HG03139 (cell line): ENCODE measurements around the gene NR3C2.

ENCODE experiments used
- ATAC-seq: cut with Tn5 transposase; IDR thresholded peaks from one replicate; pipeline ENCODE4 v1.9.1; 2021; ENCODE audit not compliant: unreplicated experiment

Gene NR3C2

GRCh38 chr4:148373093-148373492 is 69.1 kb downstream of the NR3C2 start:
- no peak for ATAC-seq

GRCh38 chr4:148369919-148370318 is 72.3 kb downstream of the NR3C2 start:
- no peak for ATAC-seq

- ATAC-seq = no peak
Measured at GRCh38 chr4:148367756-148368155, 74.5 kb downstream of the NR3C2 start.

GRCh38 chr4:148366251-148366650 is 76.0 kb downstream of the NR3C2 start:
- ATAC-seq = no peak

GRCh38 chr4:148364525-148364924 is 77.7 kb downstream of the NR3C2 start:
- ATAC-seq = no peak

GRCh38 chr4:148359769-148360168 is 82.4 kb downstream of the NR3C2 start:
- no peak for ATAC-seq

GRCh38 chr4:148355442-148356123 is 86.6 kb downstream of the NR3C2 start:
- ATAC-seq = no peak

GRCh38 chr4:148354186-148354585 is 88.0 kb downstream of the NR3C2 start:
- ATAC-seq = no peak

- no peak for ATAC-seq
Measured at GRCh38 chr4:148353571-148353970, 88.6 kb downstream of the NR3C2 start.

GRCh38 chr4:148349153-148349552 is 93.1 kb downstream of the NR3C2 start:
- no peak for ATAC-seq

GRCh38 chr4:148346657-148347056 is 95.6 kb downstream of the NR3C2 start:
- no peak for ATAC-seq

GRCh38 chr4:148345509-148345908 is 96.7 kb downstream of the NR3C2 start:
- no peak for ATAC-seq

- no peak for ATAC-seq
Measured at GRCh38 chr4:148344941-148345340, 97.3 kb downstream of the NR3C2 start.

GRCh38 chr4:148344352-148344751 is 97.9 kb downstream of the NR3C2 start:
- no peak for ATAC-seq

- ATAC-seq = no peak
Measured at GRCh38 chr4:148341980-148342800, 100.0 kb downstream of the NR3C2 start.

GRCh38 chr4:148335133-148335532 is 107.1 kb downstream of the NR3C2 start:
- ATAC-seq = no peak

- ATAC-seq = no peak
Measured at GRCh38 chr4:148333265-148333664, 108.9 kb downstream of the NR3C2 start.

- no peak for ATAC-seq
Measured at GRCh38 chr4:148332486-148332885, 109.7 kb downstream of the NR3C2 start.

- no peak for ATAC-seq
Measured at GRCh38 chr4:148330724-148331123, 111.5 kb downstream of the NR3C2 start.

- ATAC-seq = no peak
Measured at GRCh38 chr4:148330161-148330560, 112.1 kb downstream of the NR3C2 start.

- no peak for ATAC-seq
Measured at GRCh38 chr4:148329751-148330150, 112.5 kb downstream of the NR3C2 start.

- no peak for ATAC-seq
Measured at GRCh38 chr4:148327683-148328082, 114.5 kb downstream of the NR3C2 start.
